Trophoblast cell (in vitro differentiated cells and primary cell): ENCODE data around the gene NEMP1.
A peak's percentile ranks its signal among the peaks of the same experiment; 100 is the strongest.

Experiments used
- DNase-seq, 2 donors: peaks; one replicate each; pipeline ENCODE4 v3.0.0-alpha.2; 2016
- H2AFZ ChIP-seq: 2 replicates; pipeline ENCODE4 v1.6.1; 2013; ENCODE audit warnings: low read length, moderate library complexity, mild to moderate bottlenecking; ENCODE audit not compliant: insufficient read depth, poor library complexity
- H2AK5ac ChIP-seq: 2 replicates; pipeline ENCODE4 v1.6.1; 2013; ENCODE audit warnings: mild to moderate bottlenecking, low read length
- H2BK120ac ChIP-seq: 2 replicates; pipeline ENCODE4 v1.6.1; 2013; ENCODE audit warnings: low read length, mild to moderate bottlenecking, moderate library complexity; ENCODE audit not compliant: insufficient read depth, poor library complexity
- H2BK12ac ChIP-seq: 2 replicates; pipeline ENCODE4 v1.6.1; 2013; ENCODE audit warnings: mild to moderate bottlenecking, low read length, moderate library complexity
- H2BK5ac ChIP-seq: 2 replicates; pipeline ENCODE4 v1.6.1; 2013; ENCODE audit warnings: low read length, low read depth, moderate library complexity, mild to moderate bottlenecking; ENCODE audit not compliant: poor library complexity
- H3K14ac ChIP-seq: 2 replicates; pipeline ENCODE4 v1.6.1; 2013; ENCODE audit warnings: mild to moderate bottlenecking, low read length
- H3K18ac ChIP-seq: 2 replicates; pipeline ENCODE4 v1.6.1; 2013; ENCODE audit warnings: mild to moderate bottlenecking, low read length
- H3K23ac ChIP-seq: 2 replicates; pipeline ENCODE4 v1.6.1; 2013; ENCODE audit warnings: low read length
- H3K27ac ChIP-seq: 2 replicates; pipeline ENCODE4 v1.5.1; 2013; ENCODE audit warnings: low read depth, mild to moderate bottlenecking, inconsistent platforms, low read length, moderate library complexity
- H3K27me3 ChIP-seq: 2 replicates; pipeline ENCODE4 v1.6.1; 2013; ENCODE audit warnings: inconsistent platforms, mild to moderate bottlenecking, low read length, moderate library complexity; ENCODE audit not compliant: insufficient read depth
- H3K36me3 ChIP-seq, 2 experiments: 1 replicate in 1 of 2; 2 replicates in 1 of 2; pipeline ENCODE4 v1.6.1; 2013; ENCODE audit warnings: low read length in 2 of 2, mild to moderate bottlenecking in 2 of 2, moderate library complexity in 1 of 2; ENCODE audit not compliant: insufficient read depth in 2 of 2, control insufficient read depth in 1 of 2
- H3K4ac ChIP-seq: 2 replicates; pipeline ENCODE4 v1.6.1; 2013; ENCODE audit warnings: low read depth, mild to moderate bottlenecking, low read length, moderate library complexity
- H3K4me1 ChIP-seq, 2 experiments: 1 replicate in 1 of 2; 2 replicates in 1 of 2; pipeline ENCODE4 v1.6.1; 2013; ENCODE audit warnings: low read length in 2 of 2, mild to moderate bottlenecking in 2 of 2, moderate library complexity in 1 of 2; ENCODE audit not compliant: insufficient read depth in 2 of 2, control insufficient read depth in 1 of 2
- H3K4me2 ChIP-seq: 2 replicates; pipeline ENCODE4 v1.6.1; 2013; ENCODE audit warnings: inconsistent platforms, mild to moderate bottlenecking, low read length, moderate library complexity
- H3K4me3 ChIP-seq: 2 replicates; pipeline ENCODE4 v1.5.1; 2013; ENCODE audit warnings: mild to moderate bottlenecking, low read depth, low read length, inconsistent platforms
- H3K79me1 ChIP-seq: one replicate; pipeline ENCODE4 v1.6.1; 2013; ENCODE audit warnings: low read length
- H3K79me2 ChIP-seq: 2 replicates; pipeline ENCODE4 v1.6.1; 2013; ENCODE audit warnings: low read length, mild to moderate bottlenecking; ENCODE audit not compliant: control insufficient read depth, insufficient read depth, poor library complexity
- H3K9ac ChIP-seq: 2 replicates; pipeline ENCODE4 v1.6.1; 2013; ENCODE audit warnings: mild to moderate bottlenecking, low read length
- H3K9me3 ChIP-seq: 2 replicates; pipeline ENCODE4 v1.6.1; 2013; ENCODE audit warnings: low read depth, mild to moderate bottlenecking, control low read depth, inconsistent platforms, low read length; ENCODE audit not compliant: insufficient read depth
- H4K12ac ChIP-seq: 2 replicates; pipeline ENCODE4 v1.6.1; 2013; ENCODE audit warnings: low read depth, mild to moderate bottlenecking, low read length, moderate library complexity
- H4K8ac ChIP-seq: 2 replicates; pipeline ENCODE4 v1.6.1; 2013; ENCODE audit warnings: low read depth, mild to moderate bottlenecking, low read length, moderate library complexity
- H4K91ac ChIP-seq: one replicate; pipeline ENCODE4 v1.6.1; 2013; ENCODE audit warnings: low read depth, mild to moderate bottlenecking, low read length, moderate library complexity
- WGBS: extraction: QIAGEN DNeasy Blood & Tissue Kit; methylation state at CpG from one replicate; pipeline ENCODE4 v1.1.7; 2013; ENCODE audit warnings: missing lambda C conversion rate; ENCODE audit not compliant: insufficient read length, insufficient coverage; ENCODE audit errors: extremely low coverage; 5-methylcytosine and 5-hydroxymethylcytosine counted together

The NEMP1 gene

GRCh38 chr12:57016348-57016747 is 62.2 kb downstream of the NEMP1 start, which contains the start of gene TAC3:
Gene TAC3 (minus strand): TSS chr12:57016529. CDS start chr12:57015797, 732 bp downstream.
- no peak within 1 kb of the TSS for H3K4me3 ChIP-seq
- peak within 1 kb of the TSS; percentile 10 for H3K4me2 ChIP-seq
- H2BK12ac ChIP-seq = peak within 1 kb of the TSS; percentile 82
- no peak within 1 kb of the TSS for H3K14ac ChIP-seq
- peak within 1 kb of the TSS; percentile 75 for H2AFZ ChIP-seq
- no peak within 1 kb of the TSS for H3K9ac ChIP-seq
- peak within 1 kb of the TSS; percentile 81 for H3K18ac ChIP-seq
- H4K12ac ChIP-seq = peak within 1 kb of the TSS; percentile 89
- H3K79me1 ChIP-seq = peaks cover 8% of the 10 kb centered on the region
- no peaks in the 10 kb centered on the region for H3K27me3 ChIP-seq
- H2BK120ac ChIP-seq = peak within 1 kb of the TSS; percentile 87
- peak within 1 kb of the TSS; percentile 6 for H3K4ac ChIP-seq
- peak within 1 kb of the TSS; percentile 15 for H3K27ac ChIP-seq
- no peaks in the 10 kb centered on the region for H3K9me3 ChIP-seq
- peak within 1 kb of the TSS; percentile 47 for H3K23ac ChIP-seq
- H3K79me2 ChIP-seq = no peaks in the 10 kb centered on the region
- no CpG with 5 or more reads among the region's 6 CpGs for WGBS
- H4K8ac ChIP-seq = peak within 1 kb of the TSS; percentile 68
- peak within 1 kb of the TSS; percentile 23 for H4K91ac ChIP-seq
- peaks cover 10 to 16% of the 10 kb centered on the region in 2 experiments for H3K4me1 ChIP-seq
- peak within 1 kb of the TSS; percentile 6 for H2BK5ac ChIP-seq
- H3K36me3 ChIP-seq = no peaks in the 10 kb centered on the region
- no peak within 1 kb of the TSS for H2AK5ac ChIP-seq
- DNase-seq = no peak

GRCh38 chr12:57012600-57013465 is 65.8 kb downstream of the NEMP1 start:
- Histone ChIP-seq H2AK5ac (no peak overlapping the region), H4K91ac (no peak overlapping the region), H2BK120ac (no peak overlapping the region), H3K79me1 (peaks cover 3% of the 10 kb centered on the region), H4K8ac (no peak overlapping the region), H3K27ac (no peak overlapping the region), H3K4me2 (no peak overlapping the region), H3K14ac (no peak overlapping the region), H4K12ac (no peak overlapping the region), H3K4ac (no peak overlapping the region), H3K9me3 (no peaks in the 10 kb centered on the region), H2AFZ (no peak overlapping the region), H3K18ac (no peak overlapping the region), H3K23ac (no peak overlapping the region), H3K9ac (no peak overlapping the region), H3K4me3 (no peak overlapping the region), H2BK5ac (no peak overlapping the region), H2BK12ac (no peak overlapping the region), H3K4me1 (peaks cover 9 to 16% of the 10 kb centered on the region in 2 experiments), H3K36me3 (no peaks in the 10 kb centered on the region), H3K79me2 (no peaks in the 10 kb centered on the region), H3K27me3 (no peaks in the 10 kb centered on the region)
- DNase-seq = no peak
- no CpG with 5 or more reads among the region's 7 CpGs for WGBS

- peaks cover 9 to 14% of the 10 kb centered on the region in 2 experiments for H3K4me1 ChIP-seq
- no peak overlapping the region for H4K8ac ChIP-seq
- H3K4me3 ChIP-seq = no peak overlapping the region
- no peak overlapping the region for H3K23ac ChIP-seq
- H3K79me1 ChIP-seq = peaks cover 3% of the 10 kb centered on the region
- peak; percentile 71 to 83 for DNase-seq
- no peak overlapping the region for H3K14ac ChIP-seq
- H2BK120ac ChIP-seq = no peak overlapping the region
- H4K91ac ChIP-seq = no peak overlapping the region
- H2BK5ac ChIP-seq = no peak overlapping the region
- H2AFZ ChIP-seq = no peak overlapping the region
- no peak overlapping the region for H3K9ac ChIP-seq
- H3K4me2 ChIP-seq = no peak overlapping the region
- H2BK12ac ChIP-seq = no peak overlapping the region
- no peak overlapping the region for H2AK5ac ChIP-seq
- WGBS = no CpG with 5 or more reads among the region's 12 CpGs
- H4K12ac ChIP-seq = no peak overlapping the region
- H3K4ac ChIP-seq = no peak overlapping the region
- no peaks in the 10 kb centered on the region for H3K36me3 ChIP-seq
- H3K27me3 ChIP-seq = no peaks in the 10 kb centered on the region
- H3K9me3 ChIP-seq = no peaks in the 10 kb centered on the region
- no peak overlapping the region for H3K18ac ChIP-seq
- no peak overlapping the region for H3K27ac ChIP-seq
- H3K79me2 ChIP-seq = no peaks in the 10 kb centered on the region
Measured at GRCh38 chr12:57011438-57012424, 66.9 kb downstream of the NEMP1 start.

GRCh38 chr12:57010627-57011247 is 67.9 kb downstream of the NEMP1 start:
- Histone ChIP-seq H3K23ac (no peak overlapping the region), H2AK5ac (no peak overlapping the region), H3K18ac (no peak overlapping the region), H3K79me1 (peaks cover 5% of the 10 kb centered on the region), H2BK12ac (no peak overlapping the region), H3K4me2 (no peak overlapping the region), H4K8ac (no peak overlapping the region), H3K14ac (no peak overlapping the region), H3K4me3 (no peak overlapping the region), H3K4me1 (peaks cover 5% of the 10 kb centered on the region in 2 experiments), H3K9ac (no peak overlapping the region), H3K9me3 (no peaks in the 10 kb centered on the region), H4K91ac (no peak overlapping the region), H4K12ac (no peak overlapping the region), H3K79me2 (peaks cover 5% of the 10 kb centered on the region), H3K4ac (no peak overlapping the region), H2BK5ac (no peak overlapping the region), H2BK120ac (no peak overlapping the region), H2AFZ (no peak overlapping the region), H3K27me3 (no peaks in the 10 kb centered on the region), H3K27ac (no peak overlapping the region), H3K36me3 (no peaks in the 10 kb centered on the region)
- DNase-seq = no peak
- no CpG with 5 or more reads among the region's 4 CpGs for WGBS
